ENCODE results near the gene NELFB.

GRCh38 chr9:137321726-137322361, 66.7 kb downstream of the NELFB start:
- no peak for TF ChIP-seq CTCF (IDR thresholded peaks at IDR 0.05)
- no peak for TF ChIP-seq POLR2A (IDR thresholded peaks at IDR 0.05)
